ENCODE results near the gene SLC25A34. TPM values are rescaled to one million over a fixed set of nuclear protein-coding genes. Genes with fewer than 3 reads are reported as not detected.

Gene SLC25A34
- polyA plus RNA-seq, 1 experiment: 0.46 TPM

GRCh38 chr1:15733726-15734226 is 2.3 kb upstream of the SLC25A34 start:
- Histone ChIP-seq H3K9me3 (ENCODE audit: control insufficient read depth, insufficient read depth, low read length) (no peaks in the 10 kb centered on the region; the same call in 1 of the 2 replicates), H3K27me3 (ENCODE audit: control insufficient read depth, insufficient read depth, low read length) (no peaks in the 10 kb centered on the region), H3K27ac (ENCODE audit: low read depth, low read length) (no peak overlapping the region), H3K4me3 (ENCODE audit: low read depth, low read length) (no peak overlapping the region)
- DNase-seq (ENCODE audit: low read depth, low spot score): no peak
- POLR2A ChIA-PET: no interaction called here
- TF ChIP-seq CTCF (IDR thresholded peaks at IDR 0.05; ENCODE audit: low read depth, low read length): no peak
- CTCF ChIA-PET: interaction anchor here (1.0 kb wide), 1 partner anchor 140 kb away, joined by 3 read pairs; no protein-coding TSS in a partner anchor

GRCh38 chr1:15734296-15734695 is 1.8 kb upstream of the SLC25A34 start:
- ChIA-PET CTCF (no interaction called here), POLR2A (no interaction called here)
- no peak for TF ChIP-seq CTCF (IDR thresholded peaks at IDR 0.05; ENCODE audit: low read depth, low read length)
- Histone ChIP-seq H3K4me3 (ENCODE audit: low read depth, low read length) (no peak overlapping the region), H3K27ac (ENCODE audit: low read depth, low read length) (no peak overlapping the region), H3K27me3 (ENCODE audit: control insufficient read depth, insufficient read depth, low read length) (no peaks in the 10 kb centered on the region), H3K9me3 (ENCODE audit: control insufficient read depth, insufficient read depth, low read length) (no peaks in the 10 kb centered on the region; the same call in 1 of the 2 replicates)
- DNase-seq (ENCODE audit: low read depth, low spot score): no peak

GRCh38 chr1:15734901-15735300 is 1.2 kb upstream of the SLC25A34 start:
- no peak overlapping the region for H3K27ac ChIP-seq (ENCODE audit: low read depth, low read length)
- no peak for DNase-seq (ENCODE audit: low read depth, low spot score)
- no peaks in the 10 kb centered on the region; the same call in 1 of the 2 replicates for H3K9me3 ChIP-seq (ENCODE audit: control insufficient read depth, insufficient read depth, low read length)
- ChIA-PET CTCF (interaction anchor here (0.6 kb wide), 1 partner anchor 96 kb away, joined by 3 read pairs; no protein-coding TSS in a partner anchor), POLR2A (no interaction called here)
- no peaks in the 10 kb centered on the region for H3K27me3 ChIP-seq (ENCODE audit: control insufficient read depth, insufficient read depth, low read length)
- H3K4me3 ChIP-seq (ENCODE audit: low read depth, low read length): no peak overlapping the region
- TF ChIP-seq CTCF (IDR thresholded peaks at IDR 0.05; ENCODE audit: low read depth, low read length): no peak

- ChIA-PET POLR2A (no interaction called here), CTCF (interaction anchor here (0.6 kb wide), 1 partner anchor 95 kb away, joined by 3 read pairs; no protein-coding TSS in a partner anchor)
- TF ChIP-seq CTCF (IDR thresholded peaks at IDR 0.05; ENCODE audit: low read depth, low read length): no peak
- H3K9me3 ChIP-seq (ENCODE audit: control insufficient read depth, insufficient read depth, low read length): no peaks in the 10 kb centered on the region; the same call in 1 of the 2 replicates
- H3K27ac ChIP-seq (ENCODE audit: low read depth, low read length): no peak overlapping the region
- no peak for DNase-seq (ENCODE audit: low read depth, low spot score)
- no peaks in the 10 kb centered on the region for H3K27me3 ChIP-seq (ENCODE audit: control insufficient read depth, insufficient read depth, low read length)
- H3K4me3 ChIP-seq (ENCODE audit: low read depth, low read length): no peak overlapping the region
These were observed 587 bp upstream of the SLC25A34 start for GRCh38 chr1:15735304-15736037.

GRCh38 chr1:15736892-15737261 is 819 bp downstream of the SLC25A34 start:
- no peak overlapping the region for H3K27ac ChIP-seq (ENCODE audit: low read depth, low read length)
- H3K9me3 ChIP-seq (ENCODE audit: control insufficient read depth, insufficient read depth, low read length): no peaks in the 10 kb centered on the region; the same call in 1 of the 2 replicates
- CTCF ChIA-PET: no interaction called here
- H3K4me3 ChIP-seq (ENCODE audit: low read depth, low read length): no peak overlapping the region
- no peak for DNase-seq (ENCODE audit: low read depth, low spot score)
- POLR2A ChIA-PET: interaction anchor here (0.7 kb wide), 1 partner anchor 42 kb away, joined by 4 read pairs; no protein-coding TSS in a partner anchor
- no peak for TF ChIP-seq CTCF (IDR thresholded peaks at IDR 0.05; ENCODE audit: low read depth, low read length)
- H3K27me3 ChIP-seq (ENCODE audit: control insufficient read depth, insufficient read depth, low read length): no peaks in the 10 kb centered on the region

Data from AG04450 (cell line).